Activated CD4-positive, alpha-beta T cell treated with anti-CD3 and anti-CD28 coated beads, Interleukin-2, amount 50 U/mL, for 48 hours (primary cell): ENCODE measurements around the gene ITGB7.

Experiments used
- DNase-seq, 2 experiments: peaks; one replicate each; pipeline ENCODE4 v3.0.0-alpha.2; 2020

ITGB7 gene, protein sequence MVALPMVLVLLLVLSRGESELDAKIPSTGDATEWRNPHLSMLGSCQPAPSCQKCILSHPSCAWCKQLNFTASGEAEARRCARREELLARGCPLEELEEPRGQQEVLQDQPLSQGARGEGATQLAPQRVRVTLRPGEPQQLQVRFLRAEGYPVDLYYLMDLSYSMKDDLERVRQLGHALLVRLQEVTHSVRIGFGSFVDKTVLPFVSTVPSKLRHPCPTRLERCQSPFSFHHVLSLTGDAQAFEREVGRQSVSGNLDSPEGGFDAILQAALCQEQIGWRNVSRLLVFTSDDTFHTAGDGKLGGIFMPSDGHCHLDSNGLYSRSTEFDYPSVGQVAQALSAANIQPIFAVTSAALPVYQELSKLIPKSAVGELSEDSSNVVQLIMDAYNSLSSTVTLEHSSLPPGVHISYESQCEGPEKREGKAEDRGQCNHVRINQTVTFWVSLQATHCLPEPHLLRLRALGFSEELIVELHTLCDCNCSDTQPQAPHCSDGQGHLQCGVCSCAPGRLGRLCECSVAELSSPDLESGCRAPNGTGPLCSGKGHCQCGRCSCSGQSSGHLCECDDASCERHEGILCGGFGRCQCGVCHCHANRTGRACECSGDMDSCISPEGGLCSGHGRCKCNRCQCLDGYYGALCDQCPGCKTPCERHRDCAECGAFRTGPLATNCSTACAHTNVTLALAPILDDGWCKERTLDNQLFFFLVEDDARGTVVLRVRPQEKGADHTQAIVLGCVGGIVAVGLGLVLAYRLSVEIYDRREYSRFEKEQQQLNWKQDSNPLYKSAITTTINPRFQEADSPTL

DNA sequence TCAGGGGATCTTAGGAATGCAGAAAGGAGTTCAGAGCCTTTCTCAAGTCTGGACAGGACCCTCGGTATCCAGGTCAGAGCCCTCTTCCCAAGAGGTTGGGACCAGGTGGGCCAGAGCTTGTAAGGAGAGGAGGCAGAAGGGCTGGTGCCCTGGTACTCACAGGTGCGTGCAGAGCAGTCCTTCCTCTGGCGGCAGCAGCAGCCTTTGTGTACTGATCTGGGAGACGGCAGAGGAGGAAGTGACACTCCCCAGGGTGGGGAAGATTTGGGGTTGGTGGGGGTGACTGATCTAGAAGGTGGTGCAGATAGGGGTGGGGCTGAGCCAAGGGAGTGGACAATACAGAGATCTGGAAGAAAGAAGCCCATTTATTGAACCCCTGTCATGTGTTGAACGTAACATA, at the start of gene ITGB7:
ITGB7 (minus strand) TSS at position 210 of the 400 bp plus-strand sequence. CDS start 6,808 bp downstream, outside the sequence.
- DNase-seq: peak; percentile 59 to 70

DNA sequence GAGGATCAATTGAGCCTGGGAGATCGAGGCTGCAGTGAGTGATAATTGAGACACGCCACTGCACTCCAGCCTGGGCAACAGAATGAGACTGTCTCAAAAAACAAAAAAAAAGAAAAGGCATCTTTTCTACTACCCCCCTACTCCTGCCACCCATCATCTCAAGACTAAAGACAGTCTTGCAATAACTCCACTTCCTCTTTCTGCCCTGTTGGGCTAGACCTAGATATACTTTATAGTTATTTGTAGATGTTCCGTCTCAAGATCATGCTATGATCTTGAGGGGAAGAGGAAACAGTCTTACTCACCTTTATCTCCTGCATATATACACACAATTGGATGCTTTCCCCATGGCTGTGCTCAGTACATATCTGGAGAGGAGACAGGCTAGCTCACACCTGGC, 48.9 kb upstream of the ITGB7 start:
- DNase-seq: no peak

DNA sequence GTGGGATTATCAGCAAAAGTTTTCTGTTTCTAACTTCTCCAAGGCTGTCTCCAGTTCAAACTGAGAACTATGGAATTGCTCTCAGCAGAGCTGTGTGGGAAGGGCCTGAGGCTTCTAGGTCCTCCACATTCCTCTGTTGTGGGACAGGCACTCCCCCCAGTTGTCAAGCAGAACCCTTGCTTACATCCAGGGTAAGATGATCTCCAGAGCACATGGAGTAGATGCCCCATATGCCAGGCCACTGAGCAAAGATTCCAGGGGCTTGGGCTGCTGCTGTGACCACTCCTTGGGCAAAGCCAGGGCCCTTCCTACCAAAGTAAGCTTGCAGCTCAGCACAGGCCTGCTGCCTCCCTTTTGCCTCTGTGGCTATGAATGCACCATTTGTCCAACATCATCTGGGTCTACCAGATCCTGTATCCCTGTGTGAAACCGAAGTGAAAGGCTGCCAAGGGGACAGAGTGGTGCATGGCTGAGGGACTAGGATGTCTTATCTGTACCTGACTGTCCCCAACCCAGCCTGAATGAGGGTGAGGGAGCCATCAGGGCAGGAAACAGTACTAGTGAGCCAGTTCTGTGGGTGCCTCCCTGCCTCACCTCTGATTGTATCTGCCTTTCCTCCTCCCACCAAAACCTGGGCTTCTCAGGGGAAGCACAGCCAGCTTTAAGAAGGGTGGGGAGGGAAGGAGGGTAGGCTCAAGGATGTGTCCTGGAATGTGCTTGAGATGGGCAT, 47.9 kb upstream of the ITGB7 start:
- no peak for DNase-seq

DNA sequence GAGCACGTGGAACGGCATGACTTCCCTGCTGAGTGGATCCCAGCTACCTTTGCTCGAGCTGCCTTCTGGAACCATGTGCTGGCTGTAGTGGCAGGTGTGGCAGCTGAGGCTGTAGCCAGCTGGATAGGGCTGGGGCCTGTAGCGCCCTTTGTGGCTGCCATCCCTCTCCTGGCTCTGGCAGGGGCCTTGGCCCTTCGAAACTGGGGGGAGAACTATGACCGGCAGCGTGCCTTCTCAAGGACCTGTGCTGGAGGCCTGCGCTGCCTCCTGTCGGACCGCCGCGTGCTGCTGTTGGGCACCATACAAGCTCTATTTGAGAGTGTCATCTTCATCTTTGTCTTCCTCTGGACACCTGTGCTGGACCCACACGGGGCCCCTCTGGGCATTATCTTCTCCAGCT, 46.2 kb upstream of the ITGB7 start:
- DNase-seq: no peak

DNA sequence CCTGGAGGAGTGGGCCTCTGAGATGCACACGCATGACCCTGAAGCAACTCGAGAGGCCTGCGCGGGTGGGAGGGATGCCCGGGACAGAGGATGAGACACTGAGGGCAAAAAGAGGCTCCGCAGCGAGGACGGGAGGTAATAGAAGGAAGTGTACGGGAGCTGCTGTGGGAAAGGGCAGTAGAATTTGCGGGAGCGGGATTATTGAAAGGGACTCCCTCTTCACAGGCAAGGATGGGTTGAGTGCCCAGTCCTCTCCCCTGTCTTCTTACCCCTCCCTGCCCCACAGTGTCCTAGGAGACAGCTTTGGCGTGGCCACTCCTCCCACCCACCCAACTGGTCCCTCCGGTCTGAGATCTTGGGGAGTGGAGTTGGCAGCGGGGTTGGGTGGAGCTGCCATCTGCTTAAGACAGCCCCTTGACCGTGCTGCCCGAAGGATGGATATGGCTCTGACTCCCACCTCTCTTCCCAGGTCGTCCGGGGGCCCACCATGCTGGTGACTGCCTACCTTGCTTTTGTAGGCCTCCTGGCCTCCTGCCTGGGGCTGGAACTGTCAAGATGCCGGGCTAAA, 45.4 kb upstream of the ITGB7 start:
- DNase-seq: peak in 1 of 2 experiments; percentile 22

DNA sequence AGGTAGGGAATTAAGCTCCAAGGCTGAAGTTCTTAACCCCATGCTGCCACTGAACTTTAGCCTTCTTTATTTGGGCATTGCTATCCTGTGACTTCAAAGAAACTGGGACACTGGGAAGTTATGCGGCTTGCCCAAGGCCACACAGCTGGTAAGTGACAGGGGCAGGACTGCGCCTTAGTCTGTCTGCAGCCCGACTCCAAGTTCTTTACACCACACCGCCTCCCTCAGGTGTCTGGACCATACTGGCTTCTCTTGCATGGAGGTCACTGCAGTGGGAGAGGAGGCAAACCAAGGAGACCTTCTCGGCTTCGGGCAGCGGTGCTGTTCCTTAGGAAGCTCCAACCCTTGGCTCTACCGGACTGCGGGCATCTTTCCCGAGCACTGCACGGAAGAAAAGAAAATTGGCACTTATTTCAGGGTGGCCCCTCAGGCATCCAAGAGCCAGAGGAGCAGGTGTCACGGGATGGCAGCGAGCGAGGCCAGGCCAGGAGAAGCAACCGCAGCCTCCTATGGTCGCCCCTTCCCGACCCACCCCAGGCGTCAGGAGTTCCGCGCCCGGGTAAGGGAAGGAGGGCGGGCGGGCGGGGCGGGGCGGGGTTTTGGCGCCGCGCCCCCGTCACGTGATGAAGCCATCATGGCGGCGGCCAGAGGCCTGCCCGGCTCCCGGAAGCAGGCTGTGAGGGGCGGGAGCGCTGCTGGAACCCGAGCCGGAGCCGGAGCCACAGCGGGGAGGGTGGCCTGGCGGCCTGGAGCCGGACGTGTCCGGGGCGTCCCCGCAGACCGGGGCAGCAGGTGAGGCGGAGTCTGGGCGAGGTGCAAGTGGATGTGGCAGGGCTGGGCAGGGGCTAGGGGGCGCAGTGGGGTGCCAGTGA, 44.7 kb upstream of the ITGB7 start:
- DNase-seq: peak; percentile 69 to 73

DNA sequence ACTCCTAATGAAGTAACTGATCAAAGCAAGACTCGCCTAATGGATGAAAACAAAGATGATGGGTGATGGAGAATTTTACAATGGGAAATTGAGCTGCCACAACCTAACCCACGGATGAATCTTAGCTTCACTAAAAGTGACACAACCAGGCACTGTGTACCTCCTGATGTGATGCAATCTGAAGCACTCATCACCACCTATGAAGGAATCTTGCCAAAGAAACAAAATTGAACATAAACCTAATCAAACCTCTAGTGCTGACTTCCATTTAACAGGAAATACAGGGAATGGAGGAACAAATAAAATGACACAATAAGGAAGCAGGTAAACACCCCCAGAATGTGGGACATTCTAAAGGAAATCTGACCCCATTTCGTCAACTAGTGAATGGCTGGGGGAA, 38.2 kb upstream of the ITGB7 start:
- no peak for DNase-seq

DNA sequence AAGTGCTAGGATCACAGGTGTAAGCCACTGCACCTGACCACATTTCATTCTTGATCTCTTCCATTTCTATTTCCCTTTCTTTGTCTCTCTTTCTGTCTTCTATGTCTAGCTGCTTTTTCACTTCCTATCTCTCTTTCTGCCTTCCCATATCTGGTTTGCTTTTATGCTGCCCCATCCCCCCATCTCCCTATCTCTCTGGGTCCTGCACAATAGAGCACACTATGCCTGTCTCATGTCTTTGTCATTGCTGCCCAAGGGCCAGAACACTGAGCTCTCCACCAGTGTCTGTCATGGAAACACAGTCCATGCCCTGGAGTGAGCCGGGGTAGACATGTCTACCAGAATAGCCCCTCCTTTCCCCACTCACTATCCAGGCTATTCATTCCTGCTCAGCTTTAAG, 37.3 kb upstream of the ITGB7 start:
- no peak for DNase-seq

DNA sequence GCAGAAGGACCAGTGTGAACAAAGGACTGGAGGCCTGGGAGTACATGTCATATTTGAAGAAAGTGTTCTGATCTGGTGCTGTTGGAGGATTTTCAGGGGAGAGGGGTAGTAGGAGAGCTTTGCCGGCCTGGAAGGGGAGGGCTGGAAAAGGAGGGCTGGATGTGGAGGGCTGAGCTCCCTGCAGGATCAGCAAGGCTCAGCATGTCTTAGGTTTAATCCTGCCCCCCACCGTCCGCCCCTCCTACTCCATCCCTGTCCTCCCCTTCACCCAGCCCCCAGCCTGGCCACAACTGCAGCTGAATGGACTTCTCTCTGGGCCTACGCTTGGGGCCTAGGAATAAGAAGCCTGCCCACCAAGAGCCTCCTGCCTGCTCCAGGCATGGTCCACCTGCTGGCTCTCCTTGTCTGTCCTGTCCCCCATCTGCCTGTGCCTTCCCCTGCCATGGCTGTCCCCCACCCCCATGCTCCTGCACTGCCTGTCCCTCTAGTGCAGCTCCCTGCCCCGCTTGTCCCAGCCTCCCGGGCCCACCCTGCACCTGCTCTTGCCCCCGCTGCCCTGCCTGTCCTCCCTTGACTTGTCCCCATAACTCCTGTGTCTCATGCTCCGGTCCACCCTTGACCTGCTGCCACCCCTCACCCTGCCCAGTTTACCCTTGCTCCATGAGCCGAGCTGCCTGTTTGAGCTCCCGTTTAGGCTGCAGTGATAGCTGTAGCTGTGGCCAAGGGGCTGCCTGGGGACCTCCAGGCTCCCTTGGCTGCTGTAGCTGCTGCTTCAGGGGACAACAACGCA, 34.8 kb upstream of the ITGB7 start:
- DNase-seq: no peak

DNA sequence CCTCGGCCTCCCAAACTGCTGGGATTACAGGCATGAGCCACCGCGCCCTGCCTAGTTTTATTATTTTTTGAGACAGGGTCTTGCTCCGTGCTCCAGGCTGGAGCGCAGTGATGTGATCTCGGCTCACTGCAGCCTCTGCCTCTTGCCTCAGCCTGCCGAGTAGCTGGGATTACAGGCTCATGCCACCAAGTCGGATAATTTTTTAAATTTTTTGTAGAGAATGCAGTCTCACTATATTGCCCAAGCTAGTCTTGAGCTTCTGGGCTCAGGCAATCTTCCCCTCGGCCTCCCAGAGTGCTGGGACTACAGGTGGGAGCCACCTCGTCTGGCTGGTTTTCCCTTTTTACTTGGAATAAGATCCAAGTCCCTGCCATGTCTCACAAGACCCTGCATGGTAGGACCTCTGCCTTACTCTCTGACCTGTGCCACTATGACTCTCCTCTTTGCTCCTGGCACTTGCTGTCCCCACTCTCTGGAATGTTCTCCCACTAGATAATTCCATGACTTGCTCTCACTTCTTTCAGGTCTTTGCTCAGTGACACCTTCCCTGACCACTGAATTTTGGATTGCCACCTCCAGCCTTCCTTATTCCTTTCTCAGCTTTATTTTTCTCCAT, 32.7 kb upstream of the ITGB7 start:
- DNase-seq: no peak

DNA sequence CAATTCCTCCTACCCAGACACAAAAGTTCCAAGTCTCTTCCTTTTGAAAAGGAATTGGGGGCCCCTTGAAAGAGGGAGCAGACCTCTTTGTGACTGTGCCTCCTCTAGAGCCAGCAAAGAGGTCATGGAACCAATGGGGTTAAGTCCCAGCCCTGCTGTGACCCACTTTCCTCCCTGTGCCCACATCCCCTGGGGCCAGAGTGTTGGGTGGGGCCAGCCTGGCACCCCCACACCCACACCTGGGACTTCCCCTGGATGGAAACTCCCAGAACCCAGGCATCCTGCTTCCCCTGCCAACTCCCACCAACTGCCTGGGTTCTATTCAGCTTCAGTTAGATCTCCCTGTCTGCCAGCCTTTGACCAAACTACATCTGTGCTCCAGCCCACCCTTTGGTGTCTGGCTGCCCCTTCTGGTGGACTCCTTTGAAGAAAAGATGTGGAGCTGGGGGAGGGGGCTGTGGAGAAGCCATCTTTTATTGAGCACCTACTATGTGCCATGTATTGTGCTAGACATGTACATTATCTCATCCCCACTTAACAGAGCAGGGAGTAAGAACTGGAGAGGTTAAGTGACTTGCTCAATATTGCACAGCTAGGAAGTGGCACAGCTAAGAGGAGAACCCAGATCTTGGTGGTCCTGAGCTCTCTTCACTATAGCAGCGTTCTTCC, 29.5 kb upstream of the ITGB7 start:
- DNase-seq: peak; percentile 52 to 66

DNA sequence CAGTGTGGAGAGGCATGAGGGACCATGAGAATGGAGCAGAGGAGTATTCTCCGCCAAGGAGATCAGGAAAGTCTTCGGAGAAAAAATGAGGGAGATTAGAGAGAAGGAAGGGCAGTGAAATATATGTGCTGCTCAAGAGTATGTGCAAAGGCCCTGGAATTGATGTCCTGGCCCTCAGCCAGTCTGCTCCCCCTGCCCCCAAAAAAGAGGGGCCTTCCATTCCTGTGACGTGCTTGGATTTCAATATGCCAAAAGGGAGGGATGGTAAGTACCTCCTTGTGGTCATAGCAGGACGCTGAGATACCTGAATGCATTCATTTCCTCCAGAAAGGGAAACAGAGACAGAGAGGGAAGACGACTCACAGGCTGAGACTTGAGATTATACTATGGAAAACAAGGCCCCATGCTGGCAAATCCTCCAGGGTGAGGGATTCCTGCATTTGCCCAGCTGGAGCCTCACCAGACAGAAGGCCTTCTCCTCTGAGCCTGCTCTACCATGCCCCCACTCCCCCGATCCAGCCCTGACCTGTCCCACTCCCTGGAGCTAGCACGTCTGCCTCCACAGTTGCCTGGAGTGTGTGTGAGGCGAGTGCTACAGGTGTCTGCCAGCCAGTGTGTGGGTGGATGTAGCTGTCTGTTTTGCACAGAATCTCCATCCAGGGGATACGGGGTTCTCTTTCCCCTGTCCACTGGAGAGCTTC, 28.8 kb upstream of the ITGB7 start:
- DNase-seq: peak in 1 of 2 experiments; percentile 55

DNA sequence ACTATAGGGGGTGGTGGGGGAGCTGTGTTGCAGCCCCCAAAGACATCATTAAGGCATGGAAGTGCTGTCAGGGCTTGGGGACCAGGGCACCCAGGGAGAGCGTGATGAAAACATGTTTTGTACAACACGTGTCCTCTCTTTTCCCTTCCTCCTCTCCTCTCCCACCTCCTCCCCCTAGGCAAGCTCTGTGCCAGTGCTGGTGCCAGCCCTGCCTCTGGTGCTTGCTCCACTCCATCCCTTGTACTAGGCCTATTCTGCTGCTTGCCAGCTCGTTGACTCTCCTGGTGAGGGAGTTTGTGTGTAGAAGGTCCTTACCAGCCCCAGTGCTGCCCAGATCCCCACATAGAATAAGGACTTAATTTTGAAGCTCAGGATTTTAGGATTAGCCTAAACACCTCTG, 28.1 kb upstream of the ITGB7 start:
- DNase-seq: no peak

DNA sequence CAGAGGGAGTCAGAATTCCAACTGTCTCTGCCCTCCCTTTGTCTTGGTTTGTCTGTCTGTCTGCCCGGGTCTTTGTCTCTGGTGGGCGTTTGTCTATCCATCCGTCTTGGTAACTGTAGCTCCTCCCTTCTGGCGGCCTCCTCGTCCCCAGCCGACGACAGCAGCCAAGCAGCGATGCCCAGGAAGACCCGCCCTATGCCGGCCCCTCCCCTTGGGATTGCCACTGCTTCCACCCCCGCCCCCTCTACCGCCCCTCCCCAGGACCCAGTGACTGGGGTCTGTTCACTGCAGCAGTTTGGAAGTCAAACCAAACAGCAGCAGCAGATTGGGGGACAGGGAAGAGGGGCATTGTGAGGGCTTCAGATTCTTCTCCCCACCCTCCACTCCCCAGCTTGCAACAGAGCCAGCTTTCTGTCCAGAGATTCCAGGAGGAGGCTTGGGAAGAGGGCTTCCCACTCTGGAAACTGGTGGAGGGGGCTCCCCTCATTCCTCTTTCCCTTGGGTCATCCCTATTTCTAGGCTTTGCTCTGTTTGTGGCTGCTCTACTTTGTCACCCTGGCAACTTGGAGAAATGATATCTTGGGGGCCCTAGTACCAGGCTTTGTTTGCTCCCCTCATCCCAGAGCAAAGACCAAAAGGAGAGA, 27.3 kb upstream of the ITGB7 start:
- no peak for DNase-seq

DNA sequence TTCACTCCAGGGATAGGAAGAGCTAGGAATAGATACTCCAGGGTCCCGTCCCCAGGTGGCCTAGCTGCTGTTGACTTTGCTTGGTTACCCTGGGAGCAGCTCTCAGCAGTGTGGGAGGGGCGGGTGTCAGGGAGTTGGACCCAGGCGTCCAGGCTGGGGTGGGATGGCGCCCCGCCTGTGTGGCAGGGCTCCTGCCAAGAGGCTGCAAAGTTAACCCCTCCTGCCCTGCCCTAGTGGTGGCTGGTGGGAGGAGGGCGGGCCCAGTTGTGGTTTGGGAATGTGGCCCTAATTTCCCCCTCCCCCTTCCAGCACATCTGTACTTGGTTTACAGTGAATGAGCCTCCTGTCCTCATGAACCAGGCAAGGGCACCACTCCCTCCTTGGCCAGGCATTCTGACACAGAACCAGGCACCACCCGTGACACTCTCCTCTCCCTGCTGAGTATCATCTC, 26.6 kb upstream of the ITGB7 start:
- DNase-seq: no peak

DNA sequence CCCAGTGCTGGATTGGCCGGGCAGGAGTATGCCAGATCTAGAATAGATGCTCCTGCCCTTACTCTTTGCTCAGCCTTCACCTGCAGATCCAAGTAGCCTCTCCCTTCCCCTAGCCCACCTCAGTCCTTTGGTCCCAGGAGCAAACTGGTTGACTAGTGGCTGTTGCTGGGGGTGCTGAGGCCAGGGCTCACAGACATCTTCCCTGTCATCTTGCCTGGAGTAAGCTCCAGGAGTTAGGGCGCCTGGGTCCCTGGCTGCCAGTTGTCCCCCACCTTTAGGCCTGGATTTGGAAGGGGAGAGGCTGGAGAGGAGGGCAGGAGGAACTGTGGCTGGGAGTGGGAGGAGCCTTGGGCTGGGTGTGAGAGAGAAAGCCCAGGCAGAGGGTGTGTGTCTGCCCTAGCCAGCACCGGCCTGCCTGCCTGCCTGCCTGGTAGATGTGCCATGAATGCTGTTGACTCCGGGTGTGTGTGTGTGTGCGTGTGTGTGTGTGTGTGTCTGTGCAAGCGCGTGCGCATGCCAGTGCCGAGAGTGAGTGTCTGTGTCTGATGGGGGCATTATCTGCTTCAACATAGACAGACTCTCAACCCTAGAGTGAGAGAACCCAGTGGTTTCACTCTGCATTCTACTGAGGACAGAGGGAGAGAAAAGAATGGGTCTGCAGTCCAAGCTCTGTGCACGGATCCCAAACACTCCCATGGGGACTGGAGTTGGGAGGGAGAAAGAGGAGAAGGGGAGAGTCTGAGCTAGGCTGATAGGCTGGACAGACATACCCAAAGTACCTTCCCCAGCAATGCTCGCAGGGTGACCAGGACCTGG, 25.8 kb upstream of the ITGB7 start:
- peak; percentile 48 to 63 for DNase-seq

DNA sequence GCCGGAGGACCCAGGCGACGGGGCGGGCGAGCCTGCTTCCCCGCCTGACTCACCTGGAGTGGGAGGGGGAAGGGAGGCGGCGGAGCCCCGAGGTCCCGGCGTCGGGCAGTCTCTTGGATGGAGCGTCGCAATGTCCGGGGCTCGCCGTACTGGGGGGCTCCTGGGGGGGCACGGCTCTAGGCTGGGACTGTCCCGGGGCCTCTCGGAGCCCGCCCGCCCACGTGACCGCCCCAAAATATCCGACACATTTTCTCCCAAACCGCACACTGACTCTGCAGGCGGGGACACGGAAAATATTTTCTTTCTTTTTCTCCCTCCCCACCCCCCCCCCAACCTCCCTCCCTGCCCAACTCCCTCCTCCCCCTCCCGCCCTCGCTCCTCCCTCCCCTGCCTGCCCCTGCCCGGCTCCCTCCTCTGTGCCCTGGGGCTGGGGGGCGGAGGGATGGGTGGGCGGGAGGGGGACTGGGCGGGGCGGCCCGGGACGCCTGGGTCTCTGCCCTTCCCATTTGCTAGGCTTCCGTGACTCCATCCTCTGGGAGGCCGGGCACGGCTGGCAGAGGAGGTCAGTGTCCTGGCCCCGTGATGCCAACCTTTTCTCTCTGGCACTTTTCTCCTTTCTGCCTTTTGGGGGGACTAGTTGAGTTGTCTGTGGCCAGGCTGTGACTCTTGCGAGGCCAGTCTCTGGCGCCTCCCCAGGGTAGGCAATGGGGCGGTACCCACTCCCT, 25.0 kb upstream of the ITGB7 start, which contains the start of gene RARG:
RARG (minus strand) TSS at position 289 of the 725 bp plus-strand sequence. CDS start 4,664 bp downstream, outside the sequence.
- peak; percentile 80 to 81 for DNase-seq
